Measurements from ENCODE around the gene UNC45A. TPM values are rescaled to one million over a fixed set of nuclear protein-coding genes. Genes with fewer than 3 reads are reported as not detected.
A peak's percentile ranks its signal among the peaks of the same experiment; 100 is the strongest.

UNC45A gene
- total and polyA plus RNA-seq, 2 of the 13 experiments (the other 11 are each of a cell fraction or from before 2014, with no cell fraction given), result 33.8 to 39.7 TPM

- no peak for TF ChIP-seq ZNF383 (CRISPR knock-in tag; IDR thresholded peaks at IDR 0.05; ENCODE audit: borderline replicate concordance)
- 0 out of 2 replicates have a peak, but pooled peaks have one; percentile 43 for TF ChIP-seq ATF7-NPFF (CRISPR knock-in tag; IDR thresholded peaks at IDR 0.05; ENCODE audit: low read depth)
Observed at GRCh38 chr15:90934949-90935751, at the start of gene UNC45A (continued).

- peak overlapping the region; percentile 72 for H3K4me2 ChIP-seq (ENCODE audit: low read depth, low read length)
- CTCF ChIA-PET (ENCODE audit: low intra/inter-chr PET ratio, low total read pairs), result interaction anchor here (1.9 to 2.2 kb wide), 3 partner anchors 27 to 237 kb away, joined by 12 to 20 read pairs (median 13); no protein-coding TSS in a partner anchor
- 45% methylated on average over 20 of the region's 23 CpGs for WGBS (ENCODE audit: low lambda C conversion rate)
- peak; percentile 26 for FAIRE-seq
- H2AFZ ChIP-seq (ENCODE audit: low read length), result no peak overlapping the region
- POLR2A ChIA-PET, result interaction anchor here (0.9 to 5.1 kb wide), 6 partner anchors 12 to 238 kb away, joined by 3 to 52 read pairs (median 7); no protein-coding TSS in a partner anchor
- 0 out of 2 replicates have a peak, but pooled peaks cover 2% of the 10 kb centered on the region for H4K20me1 ChIP-seq (ENCODE audit: insufficient read depth, low read length)
- H3K9ac ChIP-seq (ENCODE audit: insufficient read depth, low read depth, low read length), result no peak overlapping the region
- H3K9me3 ChIP-seq (ENCODE audit: low read length), result no peaks in the 10 kb centered on the region
- no peak overlapping the region for H3K27ac ChIP-seq (ENCODE audit: extremely low read length, insufficient read depth, low read length)
- peak; percentile 58 for ATAC-seq
- H3K27me3 ChIP-seq (ENCODE audit: control insufficient read depth in 1 of 2, insufficient read depth in 2 of 2, low read length in 2 of 2), result peaks cover 0 to 7% of the 10 kb centered on the region in 2 experiments; a peak in 2 of 5 replicates
- in situ Hi-C loops (cut with HindIII; ENCODE audit: extremely low pct_ligation_motif_present, low pct_unique_long_range_greater_than_20kb), result loop anchor here (5.0 kb wide), 2 partner anchors 68 to 238 kb away; no protein-coding TSS in a partner anchor
- H3K79me2 ChIP-seq (ENCODE audit: insufficient read depth, low read length), result no peaks in the 10 kb centered on the region
- intact Hi-C loops (cut with micrococcal nuclease; ENCODE audit: unreplicated experiment), result loop anchor here (1.0 to 5.0 kb wide), 5 partner anchors 26 to 237 kb away; partner anchors contain the start of gene HDDC3
- no peaks in the 10 kb centered on the region; a peak in 2 of 5 replicates for H3K36me3 ChIP-seq (replicated peaks in 1 of 2; ENCODE audit: control insufficient read depth in 1 of 2, insufficient read depth in 2 of 2, low read length in 2 of 2)
- peak overlapping the region in 1 of 3 experiments; percentile 23; a peak in 1 of 6 replicates for H3K4me3 ChIP-seq (replicated peaks in 1 of 3; ENCODE audit: insufficient read depth in 1 of 3, low read depth in 2 of 3, low read length in 3 of 3)
- BruUV-seq (replicated peaks), result no TSS peak
- no peak for DNase-seq (ENCODE audit: low spot score)
- peaks cover 36% of the 10 kb centered on the region for H3K4me1 ChIP-seq (ENCODE audit: insufficient read depth, low read length)
- TF ChIP-seq SOX5 (CRISPR knock-in tag; IDR thresholded peaks at IDR 0.05; ENCODE audit: borderline replicate concordance) (no peak), ZNF768 (CRISPR knock-in tag; IDR thresholded peaks at IDR 0.05) (peak; percentile 56; the same call in 1 of the 2 replicates), IKZF5 (CRISPR knock-in tag; IDR thresholded peaks at IDR 0.05) (peak; percentile 21; the same call in 1 of the 2 replicates), HOXD1 (CRISPR knock-in tag; IDR thresholded peaks at IDR 0.05) (no peak), KDM4B (CRISPR knock-in tag; IDR thresholded peaks at IDR 0.05) (no peak), RXRB (CRISPR knock-in tag; IDR thresholded peaks at IDR 0.05; ENCODE audit: borderline replicate concordance) (0 out of 2 replicates have a peak, but pooled peaks have one; percentile 22), XRCC5 (optimal IDR thresholded peaks at IDR 0.05; ENCODE audit: low read length) (peak; percentile 60), GATAD2A (CRISPR knock-in tag; IDR thresholded peaks at IDR 0.05) (peak; percentile 44; the same call in 1 of the 2 replicates), ZNF292 (CRISPR knock-in tag; IDR thresholded peaks at IDR 0.05; ENCODE audit: borderline replicate concordance, low read depth) (0 out of 2 replicates have a peak, but pooled peaks have one; percentile 33), PATZ1 (CRISPR knock-in tag; IDR thresholded peaks at IDR 0.05) (0 out of 2 replicates have a peak, but pooled peaks have one; percentile 37), ZFP91 (CRISPR knock-in tag; IDR thresholded peaks at IDR 0.05; ENCODE audit: borderline replicate concordance) (peak; percentile 59; the same call in 1 of the 2 replicates), ZBTB7B (CRISPR knock-in tag; IDR thresholded peaks at IDR 0.05) (peak; percentile 53; the same call in 1 of the 2 replicates)
Observed at GRCh38 chr15:90885432-90886290, 49.4 kb upstream of the UNC45A start.

All from HepG2 (cell line).